Bronchial epithelial cell (primary cell): ENCODE results near the gene MAPK6. TPM values are rescaled to one million over a fixed set of nuclear protein-coding genes. Genes with fewer than 3 reads are reported as not detected.

ENCODE experiments used
- DNase-seq: peaks from one replicate; pipeline ENCODE4 v3.0.0-alpha.2; 2010; ENCODE audit warnings: low read depth
- FAIRE-seq: peaks from 2 replicates; lab custom pipeline; 2011; peaks lifted over from hg19 to GRCh38; lab: Jason Lieb, UNC
- H3K27me3 ChIP-seq: 2 replicates; pipeline ENCODE4 v1.5.1; 2011; ENCODE audit warnings: low read length; ENCODE audit not compliant: control insufficient read depth, insufficient read depth
- H3K36me3 ChIP-seq: 2 replicates; pipeline ENCODE4 v1.5.1; 2011; ENCODE audit warnings: low read length; ENCODE audit not compliant: control insufficient read depth, insufficient read depth
- H3K4me3 ChIP-seq: 2 replicates; pipeline ENCODE4 v1.5.1; 2011; ENCODE audit warnings: mild to moderate bottlenecking, low read depth, low read length, control low read depth
- CTCF ChIP-seq: IDR thresholded peaks from 2 replicates; pipeline ENCODE4 v1.5.1; 2011; ENCODE audit warnings: mild to moderate bottlenecking, moderate library complexity, low read length, control low read depth, inconsistent platforms; ENCODE audit not compliant: insufficient read depth, severe bottlenecking
- total RNA-seq: library from RNA; depleted of rRNA; stranded (reverse); fragments of >200 nt; gene quantifications from 2 replicates; pipeline ENCODE4 v1.2.1, GENCODE V29; 2014

MAPK6 gene
- total RNA-seq, 1 donor from 2014 or later = 156 TPM

- Histone ChIP-seq H3K36me3 (no peaks in the 10 kb centered on the region), H3K4me3 (no peak overlapping the region), H3K27me3 (no peaks in the 10 kb centered on the region)
- no peak for TF ChIP-seq CTCF
- FAIRE-seq (no peak), DNase-seq (no peak)
Observed at GRCh38 chr15:52107238-52107637, 88.2 kb downstream of the MAPK6 start.

- DNase-seq = no peak
- Histone ChIP-seq H3K36me3 (no peaks in the 10 kb centered on the region), H3K4me3 (no peak overlapping the region), H3K27me3 (no peaks in the 10 kb centered on the region)
- no peak for FAIRE-seq
- TF ChIP-seq CTCF = no peak
Observed at GRCh38 chr15:52109559-52110451, 90.8 kb downstream of the MAPK6 start.

- H3K36me3 ChIP-seq = no peaks in the 10 kb centered on the region
- DNase-seq = no peak
- H3K4me3 ChIP-seq = peak overlapping the region; percentile 35
- no peak for TF ChIP-seq CTCF
- no peaks in the 10 kb centered on the region for H3K27me3 ChIP-seq
- FAIRE-seq = no peak
Observed at GRCh38 chr15:52111517-52112202, 92.6 kb downstream of the MAPK6 start.

- H3K27me3 ChIP-seq = no peaks in the 10 kb centered on the region
- H3K36me3 ChIP-seq = no peaks in the 10 kb centered on the region
- H3K4me3 ChIP-seq = peak overlapping the region; percentile 35
- no peak for DNase-seq
- peak; percentile 20 for TF ChIP-seq CTCF
- no peak for FAIRE-seq
Observed at GRCh38 chr15:52112203-52112750, 93.3 kb downstream of the MAPK6 start.

GRCh38 chr15:52113235-52113634 is 94.2 kb downstream of the MAPK6 start:
- no peak overlapping the region for H3K4me3 ChIP-seq
- DNase-seq (no peak), FAIRE-seq (no peak)
- no peaks in the 10 kb centered on the region for H3K27me3 ChIP-seq
- H3K36me3 ChIP-seq = no peaks in the 10 kb centered on the region
- TF ChIP-seq CTCF = no peak
